DMS 273 treated with DMSO at 0.1 percent for 48 hours (cell line): ENCODE results near the gene CPSF4.

ENCODE experiments used
- DNase-seq: peaks from one replicate; lab custom pipeline; 2025; lab: John Stamatoyannopoulos, UW

CPSF4 gene

GRCh38 chr7:99438573-99439480 is at the start of gene CPSF4, which contains the start of gene PTCD1:
Gene CPSF4 (plus strand): TSS chr7:99438943. CDS start chr7:99439083, 140 bp downstream.
Gene PTCD1 (minus strand): TSS chr7:99438798. CDS start chr7:99435242, 3,556 bp downstream.
- DNase-seq, result peak; percentile 90

- no peak for DNase-seq
Observed at GRCh38 chr7:99389772-99390171, 49.0 kb upstream of the CPSF4 start.

GRCh38 chr7:99390941-99391602 is 47.7 kb upstream of the CPSF4 start:
- DNase-seq, result no peak

- no peak for DNase-seq
Observed at GRCh38 chr7:99392046-99392445, 46.7 kb upstream of the CPSF4 start.

- peak; percentile 47 for DNase-seq
Observed at GRCh38 chr7:99392659-99393354, 45.9 kb upstream of the CPSF4 start.

- no peak for DNase-seq
Observed at GRCh38 chr7:99393355-99394187, 45.2 kb upstream of the CPSF4 start.

- DNase-seq, result no peak
Observed at GRCh38 chr7:99394188-99394502, 44.6 kb upstream of the CPSF4 start.

GRCh38 chr7:99395616-99396327 is 43.0 kb upstream of the CPSF4 start:
- no peak for DNase-seq

GRCh38 chr7:99396418-99397296 is 42.1 kb upstream of the CPSF4 start:
- DNase-seq, result no peak

- DNase-seq, result no peak
Observed at GRCh38 chr7:99397297-99397983, 41.3 kb upstream of the CPSF4 start.

- no peak for DNase-seq
Observed at GRCh38 chr7:99398891-99399445, 39.8 kb upstream of the CPSF4 start.

GRCh38 chr7:99399597-99399996 is 39.1 kb upstream of the CPSF4 start:
- no peak for DNase-seq

GRCh38 chr7:99402854-99403253 is 35.9 kb upstream of the CPSF4 start:
- DNase-seq, result no peak

GRCh38 chr7:99403764-99404163 is 35.0 kb upstream of the CPSF4 start:
- DNase-seq, result no peak

GRCh38 chr7:99404235-99404976 is 34.3 kb upstream of the CPSF4 start:
- no peak for DNase-seq

- no peak for DNase-seq
Observed at GRCh38 chr7:99404977-99405320, 33.8 kb upstream of the CPSF4 start.

- DNase-seq, result no peak
Observed at GRCh38 chr7:99406557-99406956, 32.2 kb upstream of the CPSF4 start.

GRCh38 chr7:99407872-99408378 is 30.8 kb upstream of the CPSF4 start:
- peak; percentile 48 for DNase-seq
